HG03378 (cell line): ENCODE data around the gene USP20.

Source experiments
- ATAC-seq: cut with Tn5 transposase; IDR thresholded peaks from one replicate; pipeline ENCODE4 v1.9.1; 2021; ENCODE audit warnings: mild to moderate bottlenecking, moderate library complexity; ENCODE audit not compliant: unreplicated experiment

Gene USP20

DNA sequence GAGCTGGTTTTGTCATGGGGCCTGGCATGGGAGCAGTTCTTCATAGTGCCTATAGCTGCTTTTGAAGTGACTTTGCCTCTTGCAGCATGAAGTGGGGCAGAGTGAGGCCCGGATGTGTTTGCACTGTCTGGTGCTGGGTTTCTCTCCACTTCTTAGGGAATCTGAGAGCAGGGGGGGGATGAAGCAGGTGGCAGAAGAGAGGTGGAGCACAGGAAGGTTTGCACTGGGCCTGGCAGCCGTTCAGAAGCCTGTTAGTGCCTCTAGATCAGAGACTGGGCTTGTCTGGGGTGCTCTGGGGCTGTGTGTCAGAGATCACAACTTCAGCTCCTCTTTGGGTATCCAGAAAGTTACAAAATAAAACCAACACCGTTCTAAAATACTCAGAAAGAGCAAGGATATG lies 18.4 kb downstream of the USP20 start:
- no peak for ATAC-seq

GRCh38 chr9:129854588-129855110 lies 19.4 kb downstream of the USP20 start:
- no peak for ATAC-seq

- no peak for ATAC-seq
Measured at GRCh38 chr9:129857207-129857606, 21.9 kb downstream of the USP20 start.

GRCh38 chr9:129858167-129858962 lies 23.1 kb downstream of the USP20 start:
- ATAC-seq = no peak

GRCh38 chr9:129860653-129861446 lies 25.6 kb downstream of the USP20 start:
- ATAC-seq = no peak

GRCh38 chr9:129861447-129861827 lies 26.2 kb downstream of the USP20 start:
- no peak for ATAC-seq

GRCh38 chr9:129863059-129863690 lies 27.9 kb downstream of the USP20 start:
- no peak for ATAC-seq

GRCh38 chr9:129864991-129865647 lies 29.9 kb downstream of the USP20 start:
- no peak for ATAC-seq

GRCh38 chr9:129865668-129866320 lies 30.5 kb downstream of the USP20 start:
- ATAC-seq = no peak

- ATAC-seq = no peak
Measured at GRCh38 chr9:129866394-129867135, 31.3 kb downstream of the USP20 start.

- no peak for ATAC-seq
Measured at GRCh38 chr9:129867136-129868022, 32.1 kb downstream of the USP20 start.

- ATAC-seq = no peak
Measured at GRCh38 chr9:129868023-129868871, 33.0 kb downstream of the USP20 start.

GRCh38 chr9:129868872-129869486 lies 33.7 kb downstream of the USP20 start:
- ATAC-seq = no peak

DNA sequence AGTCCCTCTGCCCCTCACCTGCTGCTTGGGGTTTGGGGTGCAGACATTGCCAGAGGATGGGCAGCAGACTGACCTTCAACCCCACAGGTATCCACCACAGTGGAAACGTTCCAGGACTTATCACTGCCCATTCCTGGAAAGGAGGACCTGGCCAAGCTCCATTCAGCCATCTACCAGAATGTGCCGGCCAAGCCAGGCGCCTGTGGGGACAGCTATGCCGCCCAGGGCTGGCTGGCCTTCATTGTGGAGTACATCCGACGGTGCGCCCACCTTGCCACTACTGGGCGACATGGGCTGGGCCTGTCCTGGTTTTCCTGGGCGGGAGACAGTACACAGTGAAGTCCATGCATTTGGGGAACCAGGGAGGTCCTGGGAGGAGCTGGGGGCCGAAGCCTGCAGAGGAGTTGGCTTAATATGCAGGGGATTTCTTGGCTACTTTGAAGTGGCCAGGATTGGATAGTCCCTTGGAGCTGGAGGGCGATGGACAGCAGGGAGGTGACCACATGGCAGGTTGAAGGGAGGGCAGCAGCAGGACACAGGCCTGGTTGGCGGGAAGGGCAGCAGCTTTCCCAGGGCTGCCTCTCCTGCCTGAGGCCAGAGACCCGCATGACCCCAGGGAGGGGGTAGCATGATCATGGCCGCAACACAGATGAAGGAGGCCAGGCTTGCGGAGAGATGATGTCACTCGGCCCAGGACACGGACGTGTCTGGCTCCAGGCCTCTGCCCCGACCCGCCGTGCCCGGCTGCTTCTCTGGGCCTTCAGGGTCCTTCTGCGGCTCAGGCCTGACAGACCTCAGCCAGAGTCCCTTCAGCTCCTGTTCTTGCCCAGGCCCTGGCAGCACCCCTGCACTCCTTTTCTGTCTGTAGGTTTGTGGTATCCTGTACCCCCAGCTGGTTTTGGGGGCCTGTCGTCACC lies 34.6 kb downstream of the USP20 start:
- no peak for ATAC-seq

GRCh38 chr9:129871046-129871445 lies 35.8 kb downstream of the USP20 start:
- ATAC-seq = no peak

DNA sequence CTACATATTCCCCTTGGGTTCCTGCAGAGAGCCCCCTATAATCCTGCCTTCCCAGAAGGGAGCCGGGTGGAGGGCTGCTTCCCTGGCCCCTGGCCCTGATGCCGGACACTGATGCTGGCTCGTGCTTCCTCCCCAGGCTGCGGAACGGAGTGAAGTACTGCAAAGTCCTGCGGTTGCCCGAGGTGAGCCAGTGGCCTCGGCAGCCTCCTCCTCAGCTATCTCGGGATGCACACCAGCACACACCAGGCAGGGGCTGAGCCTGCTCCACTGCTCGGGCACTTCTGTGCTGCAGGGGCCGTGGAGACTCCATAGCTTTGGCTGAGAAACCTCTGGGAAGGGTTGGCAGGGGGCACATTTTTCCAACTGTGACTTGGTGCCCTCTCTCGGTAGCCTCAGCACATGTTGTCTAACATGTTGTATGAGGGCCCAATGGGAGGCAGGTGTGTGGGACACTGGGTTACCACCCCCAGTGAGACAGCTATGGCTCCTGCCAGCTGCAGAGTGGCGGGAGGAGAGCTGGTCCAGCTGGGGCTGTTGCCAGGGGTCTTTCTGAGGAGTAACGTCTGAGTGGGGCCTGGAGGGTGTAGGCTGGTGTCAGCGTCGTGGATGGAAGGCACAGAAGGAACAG lies 38.4 kb downstream of the USP20 start:
- no peak for ATAC-seq
